GM23338 (cell line): Measurements from ENCODE around the gene MT1F. TPM values are rescaled to one million over a fixed set of nuclear protein-coding genes. Genes with fewer than 3 reads are reported as not detected.
"Not testable (repeated sequence)": the region's sequence is repeated elsewhere in the genome, so short reads cannot be mapped to it uniquely, and the experiment has no call there.

Source experiments
- ATAC-seq: fragments of 200-7000 bp; cut with Tn5 transposase; 3 replicates; pipeline ENCODE4 v1.9.1; 2020
- DNase-seq: peaks from one replicate; pipeline ENCODE4 v3.0.0-alpha.2; 2015; ENCODE audit warnings: low spot score
- H2AFZ ChIP-seq: fragments of 200-600 bp; sonication (generic); 2 replicates; pipeline ENCODE4 v1.8.0; 2016; ENCODE audit warnings: antibody characterized with exemption, mild to moderate bottlenecking, moderate library complexity
- H3F3A ChIP-seq: fragments of 200-600 bp; sonication (generic); replicated peaks from 2 replicates; pipeline ENCODE4 v1.8.0; 2017; ENCODE audit warnings: antibody characterized with exemption, mixed run types, low read depth
- H3K27ac ChIP-seq: fragments of 200-600 bp; sonication (generic); 2 replicates; pipeline ENCODE4 v1.6.1; 2016; ENCODE audit warnings: low read depth
- H3K27me3 ChIP-seq: fragments of 200-600 bp; sonication (generic); 2 replicates; pipeline ENCODE4 v1.8.0; 2016; ENCODE audit warnings: mild to moderate bottlenecking, mixed run types, moderate library complexity; ENCODE audit not compliant: insufficient read depth
- H3K36me3 ChIP-seq: fragments of 200-600 bp; sonication (generic); 2 replicates; pipeline ENCODE4 v1.8.0; 2016; ENCODE audit warnings: mild to moderate bottlenecking; ENCODE audit not compliant: insufficient read depth
- H3K4me1 ChIP-seq: fragments of 200-600 bp; sonication (generic); 2 replicates; pipeline ENCODE4 v1.8.0; 2016; ENCODE audit warnings: mild to moderate bottlenecking, moderate library complexity; ENCODE audit not compliant: insufficient read depth
- H3K4me2 ChIP-seq: fragments of 200-600 bp; sonication (generic); 2 replicates; pipeline ENCODE4 v1.7.1; 2017; ENCODE audit warnings: mixed run types
- H3K4me3 ChIP-seq: fragments of 200-600 bp; sonication (generic); 2 replicates; pipeline ENCODE4 v1.6.1; 2016; ENCODE audit warnings: mixed run types
- H3K79me2 ChIP-seq: fragments of 200-600 bp; sonication (generic); replicated peaks from 2 replicates; pipeline ENCODE4 v1.8.0; 2017; ENCODE audit warnings: mild to moderate bottlenecking; ENCODE audit not compliant: insufficient read depth
- H3K9me2 ChIP-seq: fragments of 200-600 bp; sonication (generic); 2 replicates; pipeline ENCODE4 v1.8.0; 2017; ENCODE audit not compliant: insufficient read depth
- H4K20me1 ChIP-seq: fragments of 200-600 bp; sonication (generic); replicated peaks from 2 replicates; pipeline ENCODE4 v1.8.0; 2017; ENCODE audit warnings: mild to moderate bottlenecking; ENCODE audit not compliant: insufficient read depth
- H3K27ac Mint-ChIP-seq: 2 replicates; pipeline ENCODE4 v1.8.0; 2020; ENCODE audit warnings: inconsistent platforms, mild to moderate bottlenecking, moderate library complexity, mixed read lengths
- H3K27me3 Mint-ChIP-seq: 3 replicates; pipeline ENCODE4 v1.8.0; 2022; ENCODE audit warnings: low read depth, mild to moderate bottlenecking, moderate library complexity, mixed read lengths, inconsistent platforms; ENCODE audit not compliant: insufficient read depth, poor library complexity
- H3K36me3 Mint-ChIP-seq: 3 replicates; pipeline ENCODE4 v1.8.0; 2021; ENCODE audit warnings: low read depth, mild to moderate bottlenecking, inconsistent platforms, moderate library complexity, mixed read lengths
- H3K4me1 Mint-ChIP-seq: 3 replicates; pipeline ENCODE4 v1.8.0; 2020; ENCODE audit warnings: mild to moderate bottlenecking, inconsistent platforms, mixed read lengths
- H3K4me3 Mint-ChIP-seq: 3 replicates; pipeline ENCODE4 v1.8.0; 2021; ENCODE audit warnings: moderate library complexity, mild to moderate bottlenecking, inconsistent platforms, mixed read lengths
- H3K9me3 Mint-ChIP-seq: 3 replicates; pipeline ENCODE4 v1.8.0; 2020; ENCODE audit warnings: moderate library complexity, mild to moderate bottlenecking, inconsistent platforms, mixed read lengths
- ETS1 ChIP-seq: IDR thresholded peaks from 2 replicates; pipeline ENCODE4 v1.6.1; 2016; ENCODE audit warnings: antibody characterized with exemption
- JUNB ChIP-seq: IDR thresholded peaks from one replicate; pipeline ENCODE4 v1.6.1; 2016; ENCODE audit warnings: antibody characterized with exemption; ENCODE audit not compliant: unreplicated experiment
- NANOG ChIP-seq: IDR thresholded peaks from 2 replicates; pipeline ENCODE4 v1.6.1; 2016; ENCODE audit warnings: antibody characterized with exemption, borderline replicate concordance
- POLR2AphosphoS5 ChIP-seq: IDR thresholded peaks from 2 replicates; pipeline ENCODE4 v1.6.1; 2016; ENCODE audit warnings: antibody characterized with exemption, low read depth
- polyA plus RNA-seq: library from polyadenylated mRNA; unstranded; fragments of >200 nt; fragmentation: Nextera tagmentation; extraction: Ambion mirVana; gene quantifications from 2 replicates; pipeline ENCODE4 v1.2.1, GENCODE V29; 2016
- total RNA-seq: library from RNA; depleted of rRNA; stranded (reverse); fragments of >200 nt; shearing (Covaris generic); gene quantifications from 2 replicates; pipeline ENCODE4 v1.2.3, GENCODE V29; 2014
- TF ChIP-seq, protein P1 (sequence below): IDR thresholded peaks from one replicate; pipeline ENCODE4 v1.6.1; 2018; ENCODE audit warnings: antibody characterized with exemption; ENCODE audit not compliant: unreplicated experiment

Gene MT1F
- total and polyA plus RNA-seq, 2 experiments from 2014 or later = 7.4 to 107 TPM

DNA sequence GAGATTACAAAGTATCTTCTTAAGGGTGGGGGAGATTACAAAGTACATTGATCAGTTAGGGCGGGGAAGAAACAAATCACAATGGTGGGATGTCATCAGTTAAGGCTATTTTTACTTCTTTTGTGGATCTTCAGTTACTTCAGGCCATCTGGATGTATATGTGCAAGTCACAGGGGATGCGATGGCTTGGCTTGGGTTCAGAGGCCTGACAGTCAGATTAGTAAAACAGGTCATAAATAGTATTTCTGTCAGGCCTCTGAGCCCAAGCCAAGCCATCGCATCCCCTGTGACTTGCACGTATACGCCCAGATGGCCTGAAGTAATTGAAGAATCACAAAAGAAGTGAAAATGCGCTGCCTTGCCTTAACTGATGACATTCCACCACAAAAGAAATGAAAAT lies 16.8 kb downstream of the MT1F start:
- DNase-seq = peak; percentile 21
- H3K4me1 Mint-ChIP-seq = peaks cover 42% of the 10 kb centered on the region
- not testable (repeated sequence) for H3K79me2 ChIP-seq, H3K9me2 ChIP-seq, H3K36me3 ChIP-seq, ATAC-seq, H3K9me3 Mint-ChIP-seq, H2AFZ ChIP-seq, H4K20me1 ChIP-seq
- Histone ChIP-seq H3K4me2 (peak overlapping the region; percentile 93), H3K4me1 (peaks cover 45% of the 10 kb centered on the region), H3F3A (peaks cover 12% of the 10 kb centered on the region), H3K27ac (peak overlapping the region; percentile 100), H3K27me3 (peaks cover 43% of the 10 kb centered on the region), H3K4me3 (peak overlapping the region; percentile 73; the same call in 1 of the 2 replicates)
- peaks cover 16% of the 10 kb centered on the region for H3K36me3 Mint-ChIP-seq
- peak; percentile 54; the same call in 1 of the 2 replicates for TF ChIP-seq NANOG
- H3K27ac Mint-ChIP-seq = peak overlapping the region; percentile 85
- H3K27me3 Mint-ChIP-seq = peaks cover 61% of the 10 kb centered on the region
- peak overlapping the region; percentile 73 for H3K4me3 Mint-ChIP-seq

- Mint-ChIP-seq H3K9me3 (no peaks in the 10 kb centered on the region), H3K4me1 (peaks cover 38% of the 10 kb centered on the region), H3K36me3 (peaks cover 6% of the 10 kb centered on the region), H3K4me3 (peak overlapping the region; percentile 73), H3K27me3 (peaks cover 50% of the 10 kb centered on the region), H3K27ac (peak overlapping the region; percentile 85)
- Histone ChIP-seq H4K20me1 (no peaks in the 10 kb centered on the region), H3K4me3 (peak overlapping the region; percentile 73), H3K27me3 (peaks cover 37% of the 10 kb centered on the region), H3K36me3 (no peaks in the 10 kb centered on the region), H3K4me2 (peak overlapping the region; percentile 93), H3K9me2 (no peaks in the 10 kb centered on the region), H3K27ac (peak overlapping the region; percentile 100), H3F3A (peaks cover 7% of the 10 kb centered on the region), H3K4me1 (peaks cover 36% of the 10 kb centered on the region), H2AFZ (peak overlapping the region; percentile 73), H3K79me2 (no peaks in the 10 kb centered on the region)
- TF ChIP-seq, protein P1, sequence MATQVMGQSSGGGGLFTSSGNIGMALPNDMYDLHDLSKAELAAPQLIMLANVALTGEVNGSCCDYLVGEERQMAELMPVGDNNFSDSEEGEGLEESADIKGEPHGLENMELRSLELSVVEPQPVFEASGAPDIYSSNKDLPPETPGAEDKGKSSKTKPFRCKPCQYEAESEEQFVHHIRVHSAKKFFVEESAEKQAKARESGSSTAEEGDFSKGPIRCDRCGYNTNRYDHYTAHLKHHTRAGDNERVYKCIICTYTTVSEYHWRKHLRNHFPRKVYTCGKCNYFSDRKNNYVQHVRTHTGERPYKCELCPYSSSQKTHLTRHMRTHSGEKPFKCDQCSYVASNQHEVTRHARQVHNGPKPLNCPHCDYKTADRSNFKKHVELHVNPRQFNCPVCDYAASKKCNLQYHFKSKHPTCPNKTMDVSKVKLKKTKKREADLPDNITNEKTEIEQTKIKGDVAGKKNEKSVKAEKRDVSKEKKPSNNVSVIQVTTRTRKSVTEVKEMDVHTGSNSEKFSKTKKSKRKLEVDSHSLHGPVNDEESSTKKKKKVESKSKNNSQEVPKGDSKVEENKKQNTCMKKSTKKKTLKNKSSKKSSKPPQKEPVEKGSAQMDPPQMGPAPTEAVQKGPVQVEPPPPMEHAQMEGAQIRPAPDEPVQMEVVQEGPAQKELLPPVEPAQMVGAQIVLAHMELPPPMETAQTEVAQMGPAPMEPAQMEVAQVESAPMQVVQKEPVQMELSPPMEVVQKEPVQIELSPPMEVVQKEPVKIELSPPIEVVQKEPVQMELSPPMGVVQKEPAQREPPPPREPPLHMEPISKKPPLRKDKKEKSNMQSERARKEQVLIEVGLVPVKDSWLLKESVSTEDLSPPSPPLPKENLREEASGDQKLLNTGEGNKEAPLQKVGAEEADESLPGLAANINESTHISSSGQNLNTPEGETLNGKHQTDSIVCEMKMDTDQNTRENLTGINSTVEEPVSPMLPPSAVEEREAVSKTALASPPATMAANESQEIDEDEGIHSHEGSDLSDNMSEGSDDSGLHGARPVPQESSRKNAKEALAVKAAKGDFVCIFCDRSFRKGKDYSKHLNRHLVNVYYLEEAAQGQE = no peak
- TF ChIP-seq ETS1 (no peak), JUNB (no peak), POLR2AphosphoS5 (peak; percentile 61)
- ATAC-seq = peak; percentile 82
- DNase-seq = peak; percentile 78
Observed at GRCh38 chr16:56675685-56676210, 18.0 kb downstream of the MT1F start.
